IPS DF 6.9 (cell line): Measurements from ENCODE around the gene RHOD.

ENCODE experiments used
- DNase-seq: peaks from one replicate; pipeline ENCODE4 v3.0.0-alpha.2; 2013; ENCODE audit warnings: low read depth, low spot score
- H3K27ac ChIP-seq: one replicate; pipeline ENCODE4 v1.5.1; 2013; ENCODE audit warnings: low read length, control low read depth
- H3K27me3 ChIP-seq: 2 replicates; pipeline ENCODE4 v1.6.1; 2013; ENCODE audit warnings: mild to moderate bottlenecking, low read length; ENCODE audit not compliant: control insufficient read depth, insufficient read depth
- H3K36me3 ChIP-seq: 2 replicates; pipeline ENCODE4 v1.6.1; 2013; ENCODE audit warnings: low read length; ENCODE audit not compliant: control insufficient read depth, insufficient read depth
- H3K4me1 ChIP-seq: 2 replicates; pipeline ENCODE4 v1.6.1; 2013; ENCODE audit warnings: low read length; ENCODE audit not compliant: control insufficient read depth, insufficient read depth
- H3K4me3 ChIP-seq: 2 replicates; pipeline ENCODE4 v1.5.1; 2013; ENCODE audit warnings: mild to moderate bottlenecking, low read length
- H3K9me3 ChIP-seq: 2 replicates; pipeline ENCODE4 v1.6.1; 2013; ENCODE audit warnings: low read length, inconsistent platforms; ENCODE audit not compliant: control insufficient read depth, insufficient read depth
- WGBS: extraction: QIAGEN DNeasy Blood & Tissue Kit; methylation state at CpG from one replicate; pipeline ENCODE4 v1.1.7; 2013; ENCODE audit warnings: mixed read lengths, missing lambda C conversion rate; ENCODE audit not compliant: insufficient read length, insufficient coverage; 5-methylcytosine and 5-hydroxymethylcytosine counted together

The RHOD gene

DNA sequence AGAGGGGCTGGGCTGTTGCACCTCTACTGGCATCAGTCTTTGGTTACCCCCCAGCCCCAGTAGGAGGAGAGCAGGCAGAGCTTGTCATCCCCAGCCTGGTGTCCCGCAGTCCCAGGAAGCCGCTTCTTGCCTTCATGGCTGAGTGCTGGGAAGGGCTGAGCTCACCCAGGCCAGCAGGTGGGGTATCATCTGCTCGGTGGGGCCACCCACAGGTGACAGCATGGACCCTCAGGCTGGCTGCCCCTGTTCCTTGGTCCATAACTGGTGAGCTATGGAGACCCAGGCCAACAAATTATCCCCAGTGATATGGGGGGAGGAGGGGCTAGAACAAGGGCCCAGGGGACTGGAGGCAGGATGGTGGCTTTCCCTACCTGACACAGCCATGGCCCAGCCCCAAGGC lies 6.5 kb upstream of the RHOD start:
- H3K9me3 ChIP-seq, result no peaks in the 10 kb centered on the region
- WGBS, result no CpG with 5 or more reads among the region's 3 CpGs
- H3K4me1 ChIP-seq, result no peaks in the 10 kb centered on the region
- H3K36me3 ChIP-seq, result no peaks in the 10 kb centered on the region
- H3K4me3 ChIP-seq, result no peak overlapping the region
- H3K27me3 ChIP-seq, result no peaks in the 10 kb centered on the region
- H3K27ac ChIP-seq, result no peak overlapping the region
- no peak for DNase-seq

DNA sequence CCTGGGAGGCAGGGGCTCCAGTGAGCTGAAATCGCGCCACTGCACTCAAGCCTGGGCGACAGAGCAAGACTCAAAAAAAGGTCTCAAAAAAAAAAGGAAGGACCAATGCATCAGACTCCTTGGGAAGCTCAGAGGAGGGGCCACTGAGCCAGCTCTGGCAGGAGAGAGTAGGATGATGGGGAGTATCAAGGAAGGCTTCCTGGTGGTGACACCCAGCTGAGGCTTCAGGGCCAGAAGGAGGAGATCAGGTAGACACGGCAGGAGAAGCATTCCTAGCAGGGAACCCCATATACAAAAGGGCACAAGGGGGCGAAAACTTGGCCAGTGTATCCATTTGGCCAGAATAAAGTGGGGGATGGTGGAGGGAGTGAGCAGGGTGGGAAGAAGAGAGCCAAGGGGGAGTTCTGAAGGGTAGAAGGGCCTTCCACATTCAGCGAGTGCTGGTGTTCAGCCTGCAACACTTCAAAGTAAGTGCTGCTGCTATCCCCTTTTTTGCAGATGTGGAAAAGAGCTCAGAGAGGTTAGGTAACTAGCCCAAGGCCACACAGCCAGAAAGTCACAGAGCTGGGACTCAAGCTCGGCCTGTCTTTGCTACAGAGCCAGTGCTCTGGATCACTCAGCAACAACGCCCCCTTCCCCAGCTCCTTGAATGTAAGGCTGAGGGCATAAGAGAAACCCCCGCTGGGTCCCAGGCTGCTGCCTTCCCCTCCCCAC lies 5.3 kb upstream of the RHOD start:
- no CpG with 5 or more reads among the region's 9 CpGs for WGBS
- Histone ChIP-seq H3K9me3 (no peaks in the 10 kb centered on the region), H3K4me1 (peaks cover 5% of the 10 kb centered on the region; the same call in 1 of the 2 replicates), H3K27ac (no peak overlapping the region), H3K27me3 (no peaks in the 10 kb centered on the region), H3K36me3 (no peaks in the 10 kb centered on the region), H3K4me3 (no peak overlapping the region)
- no peak for DNase-seq

DNA sequence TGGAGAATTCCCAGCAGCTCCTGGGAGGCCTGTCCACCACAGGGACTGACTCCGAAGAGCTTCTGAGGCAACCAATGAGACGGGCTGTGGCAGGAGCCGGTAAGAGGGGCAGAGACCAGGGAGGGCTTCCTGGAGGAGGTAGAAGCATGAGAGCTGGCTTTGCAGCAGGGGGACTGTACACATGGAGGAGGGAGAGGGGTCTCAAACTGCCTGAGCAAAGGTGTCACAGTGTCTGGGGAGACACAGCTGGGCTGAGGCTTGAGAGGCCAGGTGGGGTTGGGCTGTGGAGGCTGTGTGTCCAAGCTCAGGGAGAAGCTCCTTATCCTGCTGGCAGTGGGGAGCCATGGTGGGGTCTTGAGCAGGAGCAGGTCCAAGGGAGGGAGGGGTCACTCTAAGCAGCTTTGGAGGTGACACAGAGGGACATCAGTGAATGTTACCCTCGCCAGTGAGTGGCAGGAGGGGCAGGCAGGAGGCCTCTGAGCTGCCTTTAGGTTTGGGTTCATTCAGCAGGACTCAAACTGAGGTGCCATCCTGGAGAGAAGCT lies 4.6 kb upstream of the RHOD start:
- no peaks in the 10 kb centered on the region for H3K36me3 ChIP-seq
- H3K27me3 ChIP-seq, result no peaks in the 10 kb centered on the region
- DNase-seq, result no peak
- H3K4me3 ChIP-seq, result no peak overlapping the region
- no peaks in the 10 kb centered on the region for H3K9me3 ChIP-seq
- peaks cover 5% of the 10 kb centered on the region; the same call in 1 of the 2 replicates for H3K4me1 ChIP-seq
- no CpG with 5 or more reads among the region's 4 CpGs for WGBS
- H3K27ac ChIP-seq, result no peak overlapping the region

DNA sequence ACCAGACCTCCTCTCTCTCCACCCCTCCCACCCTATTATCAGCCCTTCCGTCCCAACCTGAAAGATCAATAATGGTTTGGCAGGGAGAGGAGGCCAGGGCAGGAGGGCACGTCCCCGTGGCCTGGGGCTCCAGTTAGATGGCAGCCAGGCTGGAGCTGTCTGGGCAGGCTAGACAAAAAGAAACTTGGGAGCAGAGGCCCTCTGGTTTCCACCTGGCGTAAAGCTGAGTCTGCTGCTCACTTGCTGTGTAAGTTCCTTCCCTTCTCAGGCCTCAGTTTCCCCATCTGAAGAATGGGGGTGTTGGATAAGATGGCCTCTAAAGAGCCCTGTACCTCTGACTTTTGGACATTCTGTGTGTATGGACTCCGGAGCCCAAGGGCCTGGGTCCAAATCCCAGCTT lies 3.8 kb upstream of the RHOD start:
- Histone ChIP-seq H3K27ac (no peak overlapping the region), H3K27me3 (no peaks in the 10 kb centered on the region), H3K36me3 (no peaks in the 10 kb centered on the region), H3K4me3 (no peak overlapping the region), H3K9me3 (no peaks in the 10 kb centered on the region), H3K4me1 (peaks cover 5% of the 10 kb centered on the region; the same call in 1 of the 2 replicates)
- WGBS, result no CpG with 5 or more reads among the region's 5 CpGs
- DNase-seq, result no peak

DNA sequence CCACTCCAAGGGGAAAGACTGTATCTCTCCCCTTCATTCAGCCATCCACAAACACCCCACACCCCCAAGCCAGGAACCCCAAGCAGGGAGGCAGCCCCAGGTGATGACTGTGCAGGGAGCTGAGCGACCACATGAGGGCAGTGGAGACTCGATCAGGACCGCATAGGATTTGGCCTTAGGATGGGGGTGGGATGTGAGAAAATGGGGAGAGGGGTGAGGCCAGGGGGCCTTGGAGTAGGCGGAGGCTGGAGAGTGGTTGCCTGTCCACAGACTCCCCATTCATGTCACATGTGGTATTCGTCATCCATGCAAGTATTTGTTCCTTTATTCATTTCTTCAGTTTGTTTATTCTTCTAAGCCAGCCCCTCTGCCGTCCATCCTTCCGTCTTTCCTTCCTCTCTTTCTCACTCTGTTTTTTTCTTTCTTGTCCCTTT lies 2.7 kb upstream of the RHOD start:
- DNase-seq, result no peak
- Histone ChIP-seq H3K27me3 (no peaks in the 10 kb centered on the region), H3K9me3 (no peaks in the 10 kb centered on the region), H3K36me3 (no peaks in the 10 kb centered on the region), H3K4me1 (peaks cover 5% of the 10 kb centered on the region; the same call in 1 of the 2 replicates), H3K27ac (no peak overlapping the region), H3K4me3 (no peak overlapping the region)
- WGBS, result no CpG with 5 or more reads among the region's 7 CpGs

DNA sequence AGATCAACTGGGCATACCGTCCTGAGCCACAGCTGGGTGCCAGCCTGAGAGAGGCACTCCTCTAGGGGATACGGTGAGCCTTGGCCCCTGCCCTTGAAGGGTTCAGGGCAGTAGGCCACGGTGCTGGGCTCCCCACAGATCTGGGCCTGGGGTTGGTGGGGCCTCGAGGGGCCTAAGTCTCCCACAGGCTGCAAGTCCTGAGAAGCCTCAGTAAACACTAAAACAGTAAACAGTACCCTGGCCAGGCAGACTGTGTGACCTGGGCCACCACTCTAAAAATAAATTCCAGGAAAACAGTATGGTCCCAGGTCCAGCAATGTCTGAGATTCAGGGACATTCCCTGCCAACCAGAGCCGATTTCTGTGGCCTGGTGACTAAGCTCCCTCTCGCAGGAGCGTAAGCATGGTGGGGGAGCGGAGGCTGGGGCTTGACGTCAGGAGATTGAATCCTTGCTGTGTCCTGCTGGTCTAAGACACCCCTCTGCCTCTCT lies 2.3 kb upstream of the RHOD start:
- Histone ChIP-seq H3K36me3 (no peaks in the 10 kb centered on the region), H3K9me3 (no peaks in the 10 kb centered on the region), H3K27ac (no peak overlapping the region), H3K4me1 (peaks cover 5% of the 10 kb centered on the region; the same call in 1 of the 2 replicates), H3K27me3 (no peaks in the 10 kb centered on the region), H3K4me3 (no peak overlapping the region)
- no CpG with 5 or more reads among the region's 9 CpGs for WGBS
- no peak for DNase-seq

DNA sequence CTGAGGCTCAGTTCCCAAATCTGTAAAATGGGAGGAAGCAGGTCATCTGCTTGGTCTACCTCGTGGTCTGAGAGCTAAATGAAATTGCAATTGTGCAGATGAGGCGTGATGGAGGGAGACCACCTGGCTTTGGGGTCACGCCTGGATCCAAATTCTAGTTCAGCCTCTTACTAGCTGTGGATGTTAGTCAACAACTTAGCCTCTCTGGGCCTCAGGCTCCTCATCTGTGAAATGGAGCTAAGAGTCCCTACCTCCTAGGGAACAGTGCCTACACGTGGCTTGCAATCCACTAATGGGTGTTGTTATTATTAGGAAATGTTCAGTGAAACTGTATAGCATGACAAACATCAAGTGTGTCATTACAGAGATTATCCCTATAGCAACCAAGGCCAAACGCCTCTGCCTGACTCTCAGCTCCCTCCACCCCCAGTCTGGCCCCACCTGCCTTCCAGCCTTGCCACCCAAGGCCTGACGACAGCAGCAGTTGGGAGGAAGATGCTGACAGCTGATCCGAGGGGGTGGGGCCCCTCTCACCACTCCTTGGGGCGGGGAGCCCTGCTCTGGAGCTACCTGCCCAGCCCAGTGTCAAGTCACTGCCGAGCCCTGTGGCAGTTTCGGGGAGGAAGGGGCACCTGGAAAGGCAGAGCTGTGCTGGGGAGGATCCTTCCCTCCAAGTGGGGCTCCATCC lies 1.7 kb upstream of the RHOD start:
- Histone ChIP-seq H3K27ac (no peak overlapping the region), H3K9me3 (no peaks in the 10 kb centered on the region), H3K27me3 (no peaks in the 10 kb centered on the region), H3K4me3 (no peak overlapping the region), H3K36me3 (no peaks in the 10 kb centered on the region), H3K4me1 (peaks cover 5% of the 10 kb centered on the region; the same call in 1 of the 2 replicates)
- no peak for DNase-seq
- no CpG with 5 or more reads among the region's 10 CpGs for WGBS

DNA sequence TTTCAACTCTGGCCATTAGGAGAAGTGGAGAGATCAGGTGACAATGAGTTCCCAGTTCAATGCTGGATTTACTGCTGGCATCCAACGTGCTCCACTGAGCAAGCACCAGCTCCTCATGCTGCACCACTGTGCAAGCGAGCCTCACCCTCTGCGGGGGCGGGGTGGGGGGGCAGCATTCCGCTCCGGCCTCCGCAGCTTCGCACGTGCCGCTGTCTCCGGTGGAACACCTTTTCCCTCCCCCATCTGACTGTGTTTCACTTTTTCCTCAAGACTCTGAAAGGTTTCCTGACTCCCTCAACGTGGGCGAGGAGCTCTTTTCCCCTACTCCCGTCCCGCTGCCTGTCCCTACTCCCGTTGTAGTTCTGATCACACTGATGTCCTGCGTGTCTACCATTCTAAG lies 835 bp upstream of the RHOD start:
- Histone ChIP-seq H3K4me1 (peaks cover 5% of the 10 kb centered on the region; the same call in 1 of the 2 replicates), H3K27me3 (no peaks in the 10 kb centered on the region), H3K9me3 (no peaks in the 10 kb centered on the region), H3K36me3 (no peaks in the 10 kb centered on the region), H3K4me3 (no peak overlapping the region), H3K27ac (no peak overlapping the region)
- DNase-seq, result no peak
- no CpG with 5 or more reads among the region's 17 CpGs for WGBS

DNA sequence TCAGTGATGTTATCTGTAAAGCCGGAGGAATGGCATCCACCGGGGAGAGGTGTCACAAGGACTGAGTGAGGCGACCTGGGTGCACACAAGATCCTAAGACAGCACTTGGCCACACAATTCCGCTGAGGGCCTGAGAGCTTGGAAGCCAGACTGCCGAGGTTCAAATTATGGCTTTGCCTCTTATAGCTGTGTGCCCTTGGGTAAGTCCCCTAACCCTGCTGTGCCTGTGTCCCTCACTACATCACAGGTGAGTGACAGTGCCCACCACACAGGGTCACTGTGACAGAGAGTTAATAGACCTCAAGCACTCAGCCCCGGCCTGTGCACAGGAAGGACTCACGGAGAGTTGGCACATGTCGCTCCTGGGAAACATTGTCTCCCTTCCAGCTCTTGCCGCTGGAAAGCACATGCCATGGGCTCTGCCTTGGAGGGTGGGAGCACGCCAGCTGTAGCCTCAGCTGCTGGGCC lies 592 bp downstream of the RHOD start:
- H3K9me3 ChIP-seq, result no peaks in the 10 kb centered on the region
- no peak for DNase-seq
- peaks cover 5% of the 10 kb centered on the region for H3K4me1 ChIP-seq
- WGBS, result no CpG with 5 or more reads among the region's 10 CpGs
- no peaks in the 10 kb centered on the region for H3K36me3 ChIP-seq
- H3K27ac ChIP-seq, result no peak overlapping the region
- no peaks in the 10 kb centered on the region; the same call in 1 of the 2 replicates for H3K27me3 ChIP-seq
- peak overlapping the region; percentile 72; the same call in 1 of the 2 replicates for H3K4me3 ChIP-seq

DNA sequence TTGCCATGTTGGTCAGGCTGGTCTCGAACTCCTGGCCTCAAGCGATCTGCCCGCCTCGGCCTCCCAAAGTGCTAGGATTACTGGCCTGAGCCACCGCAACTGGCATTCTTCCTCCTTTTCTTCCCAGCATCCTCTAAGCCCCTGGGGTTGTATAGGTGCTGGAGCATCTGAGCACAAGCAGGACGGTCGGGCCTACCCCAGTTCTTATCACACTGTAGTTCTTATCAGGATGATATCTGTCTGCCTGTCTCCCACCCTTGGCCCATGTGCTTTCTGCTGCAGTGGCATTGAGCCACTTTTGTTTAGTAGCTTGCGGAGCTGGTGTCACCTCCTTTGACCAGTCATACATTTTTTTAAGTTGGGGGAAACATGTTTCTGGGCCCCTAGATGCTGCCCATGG lies 1.9 kb downstream of the RHOD start:
- Histone ChIP-seq H3K27ac (no peak overlapping the region), H3K4me1 (peaks cover 5% of the 10 kb centered on the region), H3K9me3 (no peaks in the 10 kb centered on the region), H3K27me3 (no peaks in the 10 kb centered on the region; the same call in 1 of the 2 replicates), H3K4me3 (no peak overlapping the region), H3K36me3 (no peaks in the 10 kb centered on the region)
- no CpG with 5 or more reads among the region's 8 CpGs for WGBS
- no peak for DNase-seq
